SK-MEL-5 (cell line): Measurements from ENCODE around the gene TSPAN11. TPM values are rescaled to one million over a fixed set of nuclear protein-coding genes. Genes with fewer than 3 reads are reported as not detected.
A peak's percentile ranks its signal among the peaks of the same experiment; 100 is the strongest.
"Not testable (repeated sequence)": the region's sequence is repeated elsewhere in the genome, so short reads cannot be mapped to it uniquely, and the experiment has no call there.

Experiments
- DNase-seq: peaks from one replicate; pipeline ENCODE4 v3.0.0-alpha.2; 2016; ENCODE audit warnings: low read depth, low spot score
- in situ Hi-C: cut with HindIII; loops from 2 replicates; pipeline ENCODE4 v1.10.0; 2016; ENCODE audit warnings: low sequenced_read_pairs, high pct_unique_total_duplicates, low pct_unique_long_range_greater_than_20kb
- total RNA-seq: library from RNA; depleted of rRNA; stranded (reverse); fragments of >200 nt; shearing (Covaris generic); gene quantifications from 2 replicates; pipeline ENCODE4 v1.2.3, GENCODE V29; 2014

Gene TSPAN11
- total RNA-seq, 1 experiment from 2014 or later: not detected

GRCh38 chr12:31004666-31005065 lies 78.1 kb downstream of the TSPAN11 start:
- in situ Hi-C loops: no loop called here
- no peak for DNase-seq

DNA sequence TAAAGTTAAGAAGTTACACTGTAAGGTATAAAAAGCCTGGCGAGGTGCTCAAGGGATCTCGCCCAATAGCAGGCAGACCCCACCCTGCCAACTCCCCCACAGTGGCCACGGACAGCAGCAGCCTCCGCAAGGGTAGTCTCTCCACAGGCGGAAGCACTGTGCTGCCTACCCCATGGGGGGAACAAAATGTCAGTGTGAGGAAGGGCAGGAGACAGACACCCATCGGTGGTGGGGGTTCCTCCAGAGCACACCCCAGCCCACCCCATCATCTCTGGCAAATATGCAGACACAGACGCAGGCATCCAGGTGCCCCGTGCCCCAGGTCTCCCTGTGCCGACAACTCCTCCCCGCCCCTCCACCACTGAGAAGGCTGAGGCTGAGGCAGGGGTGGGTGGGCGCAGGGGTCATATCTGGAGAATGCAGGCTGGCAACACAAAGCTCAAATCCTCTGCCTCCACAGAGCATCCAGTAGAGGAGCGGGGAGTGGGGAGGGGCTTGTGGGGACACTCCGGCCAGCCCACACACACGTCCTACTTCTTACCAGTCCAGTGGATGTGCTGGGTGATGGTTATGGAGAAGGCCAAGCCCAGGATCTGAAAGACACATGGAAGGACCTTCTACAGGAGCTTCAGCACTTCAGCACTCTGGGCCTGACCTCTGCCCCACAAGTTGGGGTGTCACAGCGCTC lies 78.9 kb downstream of the TSPAN11 start:
- in situ Hi-C loops: no loop called here
- no peak for DNase-seq

DNA sequence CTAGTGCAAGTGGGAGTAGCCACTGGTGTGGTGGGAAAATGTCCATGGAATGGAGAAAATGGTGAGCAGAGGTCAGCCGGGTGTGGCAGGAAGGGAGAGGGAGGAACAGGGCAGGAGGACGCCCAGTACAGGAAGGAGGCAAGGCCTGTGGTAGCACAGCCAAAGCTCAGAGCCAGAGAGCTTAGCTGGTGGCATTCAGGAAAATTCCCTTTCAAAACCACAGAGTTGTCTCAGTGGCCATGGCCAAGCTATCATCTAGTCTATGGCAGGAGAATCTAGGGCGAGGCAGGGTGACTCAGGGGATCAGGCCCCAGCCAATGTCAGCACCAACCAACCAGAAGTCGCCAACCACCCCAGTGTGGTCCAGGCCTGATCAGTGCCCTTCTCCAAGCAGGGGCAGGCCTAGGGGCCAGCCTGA lies 79.4 kb downstream of the TSPAN11 start:
- DNase-seq: no peak
- in situ Hi-C loops: no loop called here

- in situ Hi-C loops: no loop called here
- DNase-seq: no peak
These were observed 80.0 kb downstream of the TSPAN11 start for GRCh38 chr12:31006416-31007152.

GRCh38 chr12:31007153-31007495 lies 80.6 kb downstream of the TSPAN11 start:
- in situ Hi-C loops: no loop called here
- DNase-seq: no peak

DNA sequence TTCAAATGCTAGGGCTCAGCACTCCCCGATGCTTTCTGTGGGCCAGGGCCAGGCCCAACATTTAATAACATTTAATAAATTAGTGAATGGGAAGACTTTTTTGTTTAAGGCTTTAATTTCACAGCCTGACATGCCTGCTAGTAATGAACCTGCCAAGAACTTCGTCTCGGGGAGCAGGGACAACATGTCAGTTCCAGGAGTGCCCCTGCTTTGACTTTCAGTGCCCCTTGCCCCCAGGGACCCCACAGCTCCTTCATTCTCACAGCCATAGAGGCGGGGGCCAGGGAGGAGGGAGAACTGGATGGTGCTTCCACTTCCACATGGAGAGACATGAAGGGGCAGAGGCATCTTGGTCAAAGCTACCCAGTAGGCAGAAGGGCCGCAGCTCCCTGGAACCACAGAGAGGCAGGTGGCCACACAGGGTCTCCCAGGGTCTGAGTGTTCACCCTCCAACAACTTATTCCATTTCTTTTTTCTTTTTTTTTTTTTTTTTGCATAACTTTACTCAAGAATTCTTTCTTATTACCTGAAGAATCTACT lies 81.2 kb downstream of the TSPAN11 start:
- DNase-seq: no peak
- in situ Hi-C loops: no loop called here

GRCh38 chr12:31008241-31008761 lies 81.8 kb downstream of the TSPAN11 start:
- DNase-seq: no peak
- in situ Hi-C loops: no loop called here

- in situ Hi-C loops: no loop called here
- DNase-seq: no peak
These were observed 82.7 kb downstream of the TSPAN11 start for GRCh38 chr12:31008961-31009840.

DNA sequence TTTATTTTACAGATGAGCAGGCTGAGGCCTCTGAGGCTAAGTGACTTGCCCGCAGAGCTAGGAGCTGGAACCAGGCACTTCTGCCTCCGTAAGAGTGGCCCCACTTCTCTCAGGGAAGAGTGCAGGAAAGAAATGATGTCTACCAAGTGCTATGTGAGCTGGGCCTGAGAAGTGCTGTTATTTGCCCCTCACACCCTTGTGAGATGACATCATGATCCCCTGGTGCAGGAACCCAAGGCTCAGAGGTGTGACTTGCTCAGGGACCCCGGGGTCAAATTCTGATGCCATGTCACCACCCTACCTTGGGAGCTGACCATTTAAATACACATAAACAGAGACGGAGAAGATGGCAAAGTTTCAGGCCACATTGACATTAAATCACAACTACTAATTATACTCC lies 83.4 kb downstream of the TSPAN11 start:
- DNase-seq: no peak
- in situ Hi-C loops: no loop called here

DNA sequence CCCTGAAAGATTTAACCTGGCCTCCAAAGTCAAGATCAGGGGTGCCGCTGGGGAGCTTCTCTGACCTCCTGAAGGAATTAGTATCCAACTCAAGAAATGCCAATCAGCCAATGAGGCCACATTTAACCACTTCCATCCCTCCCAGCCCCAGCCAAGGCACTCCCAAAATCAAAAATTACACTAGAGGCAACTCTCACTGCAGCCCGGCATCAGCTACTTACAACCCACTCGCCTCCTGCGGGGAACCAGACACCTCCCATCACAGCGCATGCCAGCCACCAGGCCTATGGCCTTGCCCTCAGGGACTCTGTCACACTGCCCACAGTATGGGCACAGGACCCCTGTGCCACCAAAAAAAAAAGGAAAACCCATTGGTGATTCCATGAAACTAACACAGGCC lies 84.8 kb downstream of the TSPAN11 start:
- in situ Hi-C loops: no loop called here
- DNase-seq: no peak

DNA sequence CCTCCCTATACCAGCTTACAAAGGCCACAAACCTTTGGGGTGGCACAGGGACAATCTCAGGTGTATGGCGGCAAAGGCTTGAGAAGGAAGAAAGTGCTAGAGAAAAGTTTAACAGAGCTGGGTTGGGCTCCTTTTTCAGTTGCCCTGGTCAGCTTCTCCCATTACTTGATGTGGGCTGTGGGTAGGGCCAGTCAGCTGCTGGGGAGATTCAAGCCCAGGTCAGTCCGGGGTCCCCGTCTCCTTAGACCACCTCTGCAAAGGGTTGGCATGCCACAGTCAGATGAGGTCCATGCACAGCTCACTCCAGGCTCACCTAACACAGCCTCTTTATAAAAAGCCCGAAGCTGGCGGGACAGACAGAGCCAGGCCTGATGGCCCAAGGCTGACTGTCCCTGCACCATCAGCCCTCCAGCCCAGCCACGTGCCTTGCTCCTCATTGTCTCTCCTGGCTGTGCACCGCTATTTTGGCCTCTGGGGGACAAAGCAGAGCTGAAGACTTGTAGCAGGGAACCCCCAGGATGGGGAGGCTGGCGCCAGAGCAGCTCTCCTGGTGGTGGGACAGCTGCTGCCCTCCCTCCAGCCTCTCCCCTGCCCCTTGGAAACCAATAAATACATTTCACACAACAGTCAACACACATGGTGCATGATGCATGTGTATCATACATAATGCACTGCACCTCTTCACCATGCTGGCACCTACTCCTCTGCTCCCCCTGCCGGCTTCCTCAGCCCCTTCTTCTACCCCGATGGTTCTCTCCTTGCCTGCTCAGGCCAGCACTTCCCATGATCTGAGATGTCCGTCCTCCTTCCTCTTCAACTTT lies 85.4 kb downstream of the TSPAN11 start:
- DNase-seq: peak; percentile 58
- in situ Hi-C loops: no loop called here

- in situ Hi-C loops, DNase-seq: not testable (repeated sequence)
These were observed 86.0 kb downstream of the TSPAN11 start for GRCh38 chr12:31012567-31012891.

DNA sequence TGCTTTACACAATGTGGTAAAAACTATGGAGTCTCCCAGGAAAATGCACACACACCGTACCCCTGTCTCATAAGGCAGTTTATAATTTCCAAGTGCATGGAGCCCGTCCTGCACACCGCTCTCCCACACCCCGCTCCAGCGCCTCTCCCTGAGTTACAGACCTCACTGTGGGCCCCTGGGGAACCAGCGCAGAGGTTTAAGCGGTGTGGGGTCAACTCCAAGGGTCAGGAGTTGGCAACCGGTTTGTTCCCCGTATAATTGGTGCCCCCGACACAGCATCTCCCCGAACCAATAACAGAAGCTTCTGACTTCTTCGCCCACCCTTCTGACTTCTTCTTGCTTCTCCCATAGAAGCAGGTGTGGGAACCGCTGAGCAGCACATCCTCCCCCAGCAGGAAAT lies 88.7 kb downstream of the TSPAN11 start:
- in situ Hi-C loops: no loop called here
- DNase-seq: no peak

DNA sequence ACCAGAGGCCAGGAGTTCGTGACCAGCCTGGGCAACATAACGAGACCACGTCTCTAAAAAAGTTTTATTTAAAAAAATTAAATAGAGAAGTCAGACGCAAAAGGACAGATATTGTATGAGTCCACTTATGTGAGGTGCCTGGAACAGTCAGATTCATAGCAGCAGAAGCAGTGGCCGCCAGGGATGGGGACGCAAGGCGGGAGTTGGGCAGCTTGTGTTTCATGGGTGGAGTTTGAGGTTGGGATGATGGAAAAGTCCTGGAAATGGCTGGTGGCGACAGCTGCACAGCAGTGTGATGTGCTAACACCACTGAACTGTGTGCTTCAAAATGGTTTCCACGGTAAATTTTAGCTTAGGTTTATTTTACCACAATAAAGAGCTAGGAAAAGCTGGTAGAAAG lies 89.5 kb downstream of the TSPAN11 start:
- DNase-seq: no peak
- in situ Hi-C loops: no loop called here

GRCh38 chr12:31017535-31017934 lies 91.0 kb downstream of the TSPAN11 start:
- no peak for DNase-seq
- in situ Hi-C loops: no loop called here

DNA sequence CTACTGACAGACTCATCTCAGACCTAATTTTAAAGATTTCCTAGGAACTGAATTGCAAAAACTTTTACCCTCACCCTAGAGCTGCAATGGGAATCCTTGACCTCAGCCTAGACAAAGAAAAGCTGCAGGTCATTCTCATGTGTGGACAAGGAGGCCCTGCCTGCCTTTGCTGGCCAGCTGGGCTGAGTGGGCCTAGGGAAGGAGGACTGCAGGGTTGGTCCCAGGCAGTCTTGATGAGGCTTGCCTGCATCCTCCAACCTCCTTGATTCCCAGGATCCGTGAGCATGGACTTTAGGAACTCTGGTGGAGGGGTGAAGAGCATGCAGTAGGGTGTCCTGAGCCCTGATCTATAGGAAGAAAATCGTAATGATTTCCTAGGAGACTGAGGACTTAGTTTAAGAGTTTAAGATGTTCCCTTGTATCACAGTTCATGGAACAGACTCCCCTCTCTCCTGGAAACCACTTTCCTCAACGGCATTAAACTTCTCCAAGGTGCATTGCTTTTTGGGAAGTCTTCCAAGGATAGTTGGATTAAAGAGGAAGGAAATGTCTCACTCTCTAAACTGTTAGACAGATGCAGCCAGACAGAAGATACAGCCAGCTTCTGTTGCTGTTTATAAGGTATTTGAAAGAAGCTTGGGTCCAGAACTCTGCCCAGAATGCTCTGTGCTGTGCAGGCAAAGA lies 91.7 kb downstream of the TSPAN11 start:
- DNase-seq: no peak
- in situ Hi-C loops: no loop called here
